CD4-positive, alpha-beta T cell treated with Interleukin-4 for 1 hour (primary cell): Measurements from ENCODE around the gene KCNG2.
"Not testable (repeated sequence)": the region's sequence is repeated elsewhere in the genome, so short reads cannot be mapped to it uniquely, and the experiment has no call there.

Experiments
- DNase-seq, 2 donors: peaks; one replicate each; pipeline ENCODE4 v3.0.0-alpha.2; 2020 to 2022

The KCNG2 gene, protein sequence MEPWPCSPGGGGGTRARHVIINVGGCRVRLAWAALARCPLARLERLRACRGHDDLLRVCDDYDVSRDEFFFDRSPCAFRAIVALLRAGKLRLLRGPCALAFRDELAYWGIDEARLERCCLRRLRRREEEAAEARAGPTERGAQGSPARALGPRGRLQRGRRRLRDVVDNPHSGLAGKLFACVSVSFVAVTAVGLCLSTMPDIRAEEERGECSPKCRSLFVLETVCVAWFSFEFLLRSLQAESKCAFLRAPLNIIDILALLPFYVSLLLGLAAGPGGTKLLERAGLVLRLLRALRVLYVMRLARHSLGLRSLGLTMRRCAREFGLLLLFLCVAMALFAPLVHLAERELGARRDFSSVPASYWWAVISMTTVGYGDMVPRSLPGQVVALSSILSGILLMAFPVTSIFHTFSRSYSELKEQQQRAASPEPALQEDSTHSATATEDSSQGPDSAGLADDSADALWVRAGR

DNA sequence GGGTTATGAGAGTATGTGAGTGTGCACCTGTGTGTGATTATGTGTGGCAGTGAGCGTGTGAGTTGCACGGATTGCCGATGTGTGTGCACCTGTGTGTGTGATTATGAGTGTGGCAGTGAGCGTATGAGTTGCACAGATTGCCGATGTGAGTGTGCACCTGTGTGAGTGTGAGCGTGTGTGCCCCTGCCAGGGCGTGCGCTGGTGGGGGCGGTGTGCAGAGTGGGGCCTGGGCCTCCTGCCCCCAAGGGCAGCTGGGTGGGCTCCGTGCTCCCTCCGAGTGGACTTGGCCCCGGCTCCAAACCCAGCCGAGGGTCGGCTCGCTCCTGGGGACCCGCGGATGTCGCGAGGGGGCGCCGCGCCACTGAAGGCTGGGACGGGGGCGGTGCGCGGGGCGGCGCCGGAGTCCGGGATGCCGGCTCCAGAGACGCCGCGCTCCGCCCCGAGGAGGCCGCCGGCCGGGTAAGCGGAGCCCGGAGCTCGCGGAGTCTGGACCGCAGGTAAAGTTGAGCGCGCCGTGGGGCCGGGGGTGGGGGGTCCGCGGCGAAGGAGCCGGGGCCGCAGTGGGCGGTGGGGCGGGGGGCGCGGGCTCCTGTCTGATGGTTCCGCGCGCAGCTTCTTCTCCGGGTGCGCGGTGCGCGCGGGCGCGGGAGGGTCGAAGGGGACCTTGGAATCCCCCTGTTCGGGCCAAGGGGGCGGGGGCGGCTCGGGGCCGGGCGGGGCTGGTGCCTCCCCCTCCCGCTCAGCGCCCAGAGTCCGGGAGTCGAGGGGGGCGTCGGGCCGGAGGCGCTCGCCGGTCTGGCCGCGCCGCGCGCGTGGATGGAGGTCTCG is at the start of gene KCNG2:
TSS of gene KCNG2 (plus strand) at position 421 of the 828 bp plus-strand sequence. CDS start 65,730 bp downstream, outside the sequence.
- DNase-seq, result no peak

DNA sequence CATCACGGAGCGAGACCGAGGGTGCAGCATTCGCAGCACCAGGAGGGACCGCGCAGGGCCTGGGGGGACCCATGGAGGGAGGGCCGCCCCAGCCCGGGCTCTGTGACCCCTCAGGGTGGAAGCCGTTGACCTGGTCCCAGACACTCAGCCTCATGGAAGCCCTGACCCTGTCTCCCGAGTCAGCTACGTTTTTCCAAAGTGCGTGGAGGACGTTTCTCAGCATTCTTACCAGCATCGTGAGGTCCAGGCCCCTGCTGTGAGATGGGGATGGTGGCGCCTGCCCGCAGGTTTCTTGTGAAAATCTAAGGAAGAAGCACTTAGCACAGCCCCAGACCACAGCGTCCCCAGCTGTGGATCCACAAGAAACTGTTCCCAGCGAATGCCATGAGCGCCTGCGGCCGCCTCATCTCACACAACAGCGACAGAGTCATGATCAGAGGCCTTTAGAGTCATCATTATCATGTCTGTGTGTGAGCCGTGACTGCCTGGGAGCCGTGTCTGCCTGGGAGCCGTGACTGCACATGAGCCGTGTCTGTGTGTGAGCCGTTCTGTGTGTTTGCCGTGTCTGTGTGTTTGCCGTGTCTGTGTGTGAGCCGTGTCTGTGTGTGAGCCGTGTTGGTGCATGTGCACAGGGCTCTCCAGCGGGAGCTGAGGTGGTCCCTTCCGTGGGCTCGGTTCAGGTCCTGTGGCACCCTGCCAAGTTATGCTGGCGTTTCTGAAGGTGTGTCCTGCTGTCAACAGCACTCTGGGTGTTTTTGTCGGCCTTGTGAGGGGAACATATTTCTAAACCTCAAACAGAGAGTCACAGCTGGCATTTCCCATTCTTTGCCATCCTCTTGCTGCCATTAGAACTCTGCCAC is 49.2 kb upstream of the KCNG2 start:
- DNase-seq, result no peak

DNA sequence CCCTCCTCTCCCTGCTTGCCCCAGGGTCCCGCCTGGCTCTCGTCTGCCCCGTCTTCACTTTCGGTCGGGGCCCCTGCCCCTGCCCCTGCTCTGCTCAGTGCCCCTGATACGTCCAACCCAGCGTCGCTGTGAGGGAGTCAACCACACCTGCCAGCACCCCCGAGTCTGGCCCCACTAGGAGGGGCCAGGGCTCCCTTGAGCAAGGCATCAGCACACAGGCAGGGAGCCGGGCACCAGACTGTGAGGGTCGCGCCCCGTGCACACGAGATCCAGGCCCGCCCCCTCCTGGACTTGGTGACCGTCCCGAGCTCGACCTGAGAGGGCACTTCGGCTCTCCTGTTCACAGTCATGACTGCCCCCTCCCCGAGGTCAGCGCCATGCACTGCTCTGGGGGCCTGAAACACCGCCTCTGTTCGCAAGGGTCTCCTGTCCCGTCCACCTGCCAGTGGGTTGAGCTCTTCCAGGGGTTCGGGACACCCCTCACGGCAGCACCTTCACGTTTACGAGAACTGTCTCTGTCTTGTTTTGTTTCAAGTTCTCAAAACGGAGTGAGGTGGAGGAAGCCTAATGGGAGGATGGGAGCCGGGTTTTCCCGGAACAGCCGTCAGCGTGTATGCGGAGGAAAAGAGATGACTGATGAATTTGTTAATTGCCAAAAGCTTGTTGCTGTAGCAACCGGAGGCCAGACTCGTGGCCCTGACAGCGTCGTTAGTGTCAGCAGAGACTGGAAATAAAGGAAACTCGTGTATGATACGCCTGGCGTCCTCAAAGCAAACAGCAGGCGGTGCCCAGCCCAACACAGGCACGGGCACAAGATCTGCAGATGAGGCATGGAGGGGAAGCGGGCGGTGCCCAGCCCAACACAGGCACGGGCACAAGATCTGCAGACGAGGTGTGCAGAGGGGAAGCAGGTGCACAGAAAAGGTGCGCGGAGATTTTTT is 48.2 kb upstream of the KCNG2 start:
- no peak for DNase-seq

DNA sequence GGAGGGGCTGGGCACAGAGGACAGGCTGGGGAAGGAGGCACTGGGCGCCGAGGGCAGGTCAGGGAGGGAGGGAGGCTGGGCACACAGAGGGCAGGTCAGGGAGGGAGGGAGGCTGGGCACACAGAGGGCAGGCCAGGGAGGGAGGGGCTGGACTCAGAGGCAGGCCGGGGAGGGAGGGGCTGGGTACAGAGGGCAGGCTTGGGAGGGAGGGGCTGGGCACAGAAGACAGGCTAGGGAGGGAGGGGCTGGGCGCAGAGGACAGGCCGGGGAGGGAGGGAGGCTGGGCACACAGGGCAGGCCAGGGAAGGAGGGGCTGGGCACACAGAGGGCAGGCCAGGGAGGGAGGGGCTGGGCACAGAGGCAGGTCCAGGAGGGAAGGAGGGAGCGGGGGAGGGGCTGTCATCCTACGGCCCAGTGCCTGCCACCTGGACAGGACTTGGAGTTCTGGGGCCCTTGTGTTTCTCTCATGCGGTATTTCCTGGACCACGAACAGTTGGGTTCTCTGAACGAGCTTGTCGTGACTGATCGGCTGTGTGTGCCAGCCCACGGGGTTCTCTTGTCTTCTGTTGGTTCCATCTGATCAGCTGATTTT is 46.7 kb upstream of the KCNG2 start:
- no peak for DNase-seq

DNA sequence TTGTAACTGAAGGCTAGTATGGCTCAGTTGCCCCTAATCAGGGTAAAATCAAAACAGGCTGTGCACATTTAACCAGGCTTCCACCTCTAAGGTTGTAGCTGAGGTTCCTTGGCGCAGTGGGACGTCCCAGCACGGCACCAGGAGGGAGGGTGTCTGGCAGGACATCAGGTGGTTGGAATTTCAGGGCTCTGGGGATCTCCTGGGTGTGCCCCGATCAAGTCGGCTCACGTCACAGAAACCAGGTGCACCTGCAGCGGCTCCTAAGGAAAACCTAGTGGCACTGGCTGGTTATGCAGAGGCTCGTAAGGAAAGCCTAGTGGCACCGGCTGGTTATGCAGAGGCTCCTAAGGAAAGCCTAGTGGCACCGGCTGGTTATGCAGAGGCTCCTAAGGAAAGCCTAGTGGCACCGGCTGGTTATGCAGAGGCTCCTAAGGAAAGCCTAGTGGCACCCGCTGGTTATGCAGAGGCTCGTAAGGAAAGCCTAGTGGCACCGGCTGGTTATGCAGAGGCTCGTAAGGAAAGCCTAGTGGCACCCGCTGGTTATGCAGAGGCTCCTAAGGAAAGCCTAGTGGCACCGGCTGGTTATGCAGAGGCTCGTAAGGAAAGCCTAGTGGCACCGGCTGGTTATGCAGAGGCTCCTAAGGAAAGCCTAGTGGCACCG is 45.7 kb upstream of the KCNG2 start:
- DNase-seq, result not testable (repeated sequence)

DNA sequence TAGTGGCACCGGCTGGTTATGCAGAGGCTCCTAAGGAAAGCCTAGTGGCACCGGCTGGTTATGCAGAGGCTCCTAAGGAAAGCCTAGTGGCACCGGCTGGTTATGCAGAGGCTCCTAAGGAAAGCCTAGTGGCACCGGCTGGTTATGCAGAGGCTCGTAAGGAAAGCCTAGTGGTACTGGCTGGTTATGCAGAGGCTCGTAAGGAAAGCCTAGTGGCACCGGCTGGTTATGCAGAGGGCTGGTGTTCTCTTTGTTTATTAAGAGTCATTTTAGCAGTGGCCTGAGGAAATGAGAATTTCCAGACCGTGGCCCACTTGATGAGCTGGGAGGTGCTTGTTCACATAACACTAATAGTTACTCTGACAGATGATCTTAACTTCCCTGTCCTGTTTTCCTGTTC is 44.8 kb upstream of the KCNG2 start:
- DNase-seq, result not testable (repeated sequence)

DNA sequence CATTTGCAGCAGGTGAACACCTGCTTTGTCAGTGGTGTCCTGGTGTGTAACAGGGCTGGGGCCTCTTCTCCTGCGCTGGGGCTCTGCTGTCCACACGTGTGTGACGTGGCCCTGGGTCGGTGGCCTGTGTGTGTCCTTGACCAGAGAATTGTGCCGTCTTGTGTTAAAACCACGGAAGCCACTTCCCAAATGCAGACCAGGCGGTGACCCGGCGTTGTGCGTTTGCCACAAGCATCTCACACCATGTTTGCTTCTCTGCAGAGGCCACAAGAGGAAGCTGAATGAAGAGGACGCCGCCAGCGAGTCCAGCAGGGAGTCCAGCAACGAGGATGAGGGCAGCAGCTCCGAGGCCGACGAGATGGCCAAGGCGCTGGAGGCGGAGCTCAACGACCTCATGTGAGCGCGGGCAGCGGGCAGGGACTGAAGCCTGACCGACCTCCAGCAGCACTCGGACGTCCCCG is 44.3 kb upstream of the KCNG2 start:
- no peak for DNase-seq

DNA sequence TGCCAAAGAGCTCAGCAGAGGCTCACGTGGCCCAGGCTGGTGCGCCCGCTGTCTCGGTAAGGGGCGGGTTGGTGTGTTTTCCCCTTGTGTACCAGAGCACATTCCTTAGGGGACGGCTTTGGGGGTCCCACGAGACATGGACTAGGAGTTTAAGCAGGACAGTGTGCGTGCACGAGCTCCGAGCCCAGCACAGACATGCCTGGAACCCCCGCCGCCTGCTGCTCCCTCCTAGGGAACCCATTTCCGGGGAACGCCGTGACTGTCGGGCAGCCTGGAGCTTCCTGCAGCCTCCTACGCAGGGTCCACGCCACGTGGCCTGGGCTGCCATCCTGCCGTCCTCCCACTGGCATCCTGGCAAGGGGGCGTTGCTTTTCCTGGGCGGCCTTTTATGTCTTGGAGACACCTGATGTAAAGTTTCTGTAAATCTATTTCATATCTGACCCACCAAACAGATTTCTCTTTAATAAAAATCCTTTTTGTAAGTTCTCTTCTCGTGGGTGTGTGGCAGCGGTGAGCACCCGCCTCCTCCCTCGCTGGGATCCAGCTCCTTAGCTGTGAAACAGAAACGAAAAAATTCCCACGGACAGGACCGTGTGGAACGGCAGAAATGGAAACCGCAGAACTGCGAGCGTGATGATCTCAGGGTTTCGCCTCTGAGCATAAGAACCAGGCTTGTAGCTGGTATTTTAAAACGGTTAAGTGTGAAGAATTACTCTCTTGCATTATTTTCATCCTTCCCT is 43.5 kb upstream of the KCNG2 start:
- DNase-seq, result no peak

DNA sequence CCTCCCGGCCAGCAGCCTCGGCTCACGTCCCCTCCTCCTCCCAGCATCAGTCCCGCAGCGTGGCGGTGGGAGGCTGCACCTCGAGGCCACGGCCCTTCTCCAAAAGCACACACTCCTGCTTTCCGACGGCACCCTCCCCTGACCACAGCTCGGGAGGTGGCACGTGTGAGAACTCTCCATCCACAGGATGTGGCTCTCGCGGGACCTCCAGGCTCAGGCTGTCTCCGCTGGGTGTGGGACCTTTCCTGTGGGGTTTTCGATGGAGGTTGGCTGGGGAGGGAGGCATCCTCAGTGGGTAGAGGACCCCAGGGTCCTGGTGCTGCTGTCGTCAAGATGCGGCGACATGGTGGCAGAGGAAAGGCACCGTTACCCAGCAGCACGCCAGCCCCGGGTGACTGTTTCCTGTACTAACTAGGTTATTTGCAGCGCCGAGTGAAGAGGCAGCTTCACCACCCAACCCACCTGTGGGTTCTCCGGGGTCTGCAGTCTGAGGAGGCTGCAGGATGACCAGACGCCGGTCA is 42.8 kb upstream of the KCNG2 start:
- no peak for DNase-seq

DNA sequence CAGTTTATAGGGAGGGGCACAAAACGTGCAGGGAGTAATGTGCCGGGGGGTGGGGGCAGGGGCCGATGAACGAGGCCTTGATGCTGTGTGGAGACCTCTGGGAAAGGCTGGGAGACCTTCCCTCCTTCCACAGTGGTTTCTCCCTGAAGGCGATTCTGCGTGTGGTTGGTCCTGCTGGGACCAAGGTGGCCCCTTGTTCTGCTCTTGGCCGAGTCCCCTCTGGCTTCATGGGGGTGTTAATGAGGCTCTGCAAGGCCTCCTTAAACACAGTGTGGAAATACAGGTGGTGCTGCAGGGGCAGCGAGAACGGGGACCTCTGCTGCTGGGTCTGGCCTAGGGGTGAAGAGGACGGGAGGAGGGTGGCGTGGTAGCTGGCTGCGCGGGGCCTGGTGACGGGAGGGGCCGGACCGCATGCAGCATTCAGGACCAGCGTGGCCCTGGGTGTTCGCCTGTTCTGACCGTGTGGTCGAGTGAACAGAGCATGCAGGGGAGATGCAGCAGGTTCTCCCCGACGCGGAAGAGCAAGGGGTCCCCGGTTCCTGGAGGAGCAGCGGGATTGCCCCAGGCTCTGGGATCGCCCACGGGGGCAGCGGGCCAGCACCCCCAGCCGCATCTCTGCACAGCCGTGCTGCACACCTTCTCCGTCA is 42.1 kb upstream of the KCNG2 start:
- no peak for DNase-seq

DNA sequence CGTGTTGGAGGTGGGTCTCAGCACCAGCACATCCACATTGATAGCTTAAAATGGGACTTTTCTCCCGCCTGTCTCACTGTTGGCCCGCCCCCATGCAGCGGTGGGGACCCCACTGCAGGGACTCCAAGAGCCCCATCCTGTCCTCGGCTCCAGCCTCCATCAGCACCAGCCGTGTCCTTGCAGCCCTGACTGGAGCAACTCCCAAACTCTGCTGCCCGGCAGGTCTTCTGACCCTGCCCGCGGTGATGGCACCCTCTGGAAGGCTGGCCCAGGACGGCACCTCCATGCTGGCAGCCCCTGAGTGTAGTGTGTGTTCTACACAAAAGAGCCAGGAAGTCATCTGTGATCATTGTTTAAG is 41.6 kb upstream of the KCNG2 start:
- DNase-seq, result no peak

DNA sequence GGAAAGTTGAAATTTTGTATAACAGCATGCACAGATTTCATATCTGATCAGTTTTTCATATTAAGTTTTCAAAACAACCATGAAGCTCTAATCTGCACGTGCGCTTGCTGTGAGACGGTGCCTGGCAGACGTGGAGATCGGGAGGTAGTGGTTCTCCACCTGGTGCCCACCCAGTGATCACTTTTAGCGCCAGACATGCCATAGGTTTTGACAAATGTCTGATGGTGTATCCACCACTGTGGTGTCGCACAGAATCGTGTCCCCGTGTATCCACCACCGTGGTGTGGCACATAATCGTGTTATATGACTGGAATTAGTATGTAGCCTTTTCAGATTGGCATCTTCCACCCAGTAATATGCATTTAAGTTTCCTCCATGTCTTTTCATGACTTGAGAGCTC is 40.9 kb upstream of the KCNG2 start:
- no peak for DNase-seq

DNA sequence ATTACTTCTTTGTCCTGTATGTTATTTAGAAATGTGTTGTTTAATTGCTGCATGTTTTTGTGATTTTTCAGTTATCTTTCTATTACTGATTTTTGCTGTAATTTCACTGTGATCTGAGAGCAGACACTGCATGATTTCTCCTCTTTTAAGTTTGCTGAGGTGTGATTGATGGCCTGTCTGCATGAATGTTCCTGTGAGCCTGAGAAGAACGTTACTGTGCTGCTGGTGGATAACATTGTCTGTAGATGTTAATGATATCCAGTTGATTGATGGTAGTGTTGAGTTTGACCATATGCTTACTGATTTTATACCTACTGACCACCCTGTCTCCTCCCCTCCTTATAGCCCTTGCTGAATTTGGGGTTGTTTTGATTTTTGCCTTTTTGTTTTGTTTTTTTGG is 37.4 kb upstream of the KCNG2 start:
- DNase-seq, result no peak

DNA sequence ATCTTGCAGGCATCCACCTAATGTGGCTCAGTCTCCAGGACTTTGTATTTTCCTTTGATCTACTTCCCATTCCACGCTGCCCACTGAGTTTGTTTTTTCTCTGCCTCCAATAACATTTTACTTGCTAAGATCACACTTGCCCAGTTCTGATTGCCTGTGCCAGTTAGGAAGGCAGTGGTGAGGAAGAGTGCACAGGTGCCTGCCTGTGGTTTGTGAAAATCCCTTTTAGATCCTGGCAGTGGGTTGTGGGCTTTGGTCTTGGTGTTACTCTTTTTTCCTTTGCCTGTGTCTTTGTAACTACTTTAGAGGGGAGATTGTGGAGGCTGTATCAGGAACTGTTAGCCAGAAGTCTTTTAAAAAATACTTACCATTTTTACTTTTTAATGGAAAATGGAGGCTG is 36.9 kb upstream of the KCNG2 start:
- DNase-seq, result no peak

DNA sequence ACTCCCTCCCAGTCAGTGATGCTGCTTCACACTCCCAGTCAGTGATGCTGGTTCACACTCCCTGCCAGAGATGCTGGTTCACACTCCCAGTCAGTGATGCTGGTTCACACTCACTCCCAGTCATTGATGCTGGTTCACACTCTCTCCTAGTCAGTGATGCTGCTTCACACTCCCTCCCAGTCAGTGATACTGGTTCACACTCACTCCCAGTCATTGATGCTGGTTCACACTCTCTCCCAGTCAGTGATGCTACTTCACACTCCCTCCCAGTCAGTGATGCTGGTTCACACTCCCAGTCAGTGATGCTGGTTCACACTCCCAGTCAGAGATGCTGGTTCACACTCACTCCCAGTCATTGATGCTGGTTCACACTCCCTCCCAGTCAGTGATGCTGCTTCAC is 34.3 kb upstream of the KCNG2 start:
- no peak for DNase-seq

DNA sequence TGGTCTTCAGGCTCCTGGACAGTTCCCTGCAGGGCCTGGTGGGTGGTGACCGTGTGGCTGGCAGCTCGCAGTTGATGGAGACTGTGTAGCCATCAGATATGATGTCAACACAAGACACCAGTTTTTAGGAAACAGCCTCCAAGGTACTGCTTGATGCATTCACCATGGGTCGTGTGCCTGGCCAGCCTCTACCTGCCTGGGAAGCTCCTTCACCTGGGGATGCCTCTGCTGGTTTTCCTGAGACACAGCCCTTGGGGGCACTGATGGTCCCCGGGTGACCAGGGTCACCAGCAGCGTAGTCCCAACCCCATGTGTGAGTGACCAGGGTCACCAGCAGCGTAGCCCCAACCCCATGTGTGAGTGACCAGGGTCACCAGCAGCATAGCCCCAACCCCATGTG is 33.6 kb upstream of the KCNG2 start:
- no peak for DNase-seq

DNA sequence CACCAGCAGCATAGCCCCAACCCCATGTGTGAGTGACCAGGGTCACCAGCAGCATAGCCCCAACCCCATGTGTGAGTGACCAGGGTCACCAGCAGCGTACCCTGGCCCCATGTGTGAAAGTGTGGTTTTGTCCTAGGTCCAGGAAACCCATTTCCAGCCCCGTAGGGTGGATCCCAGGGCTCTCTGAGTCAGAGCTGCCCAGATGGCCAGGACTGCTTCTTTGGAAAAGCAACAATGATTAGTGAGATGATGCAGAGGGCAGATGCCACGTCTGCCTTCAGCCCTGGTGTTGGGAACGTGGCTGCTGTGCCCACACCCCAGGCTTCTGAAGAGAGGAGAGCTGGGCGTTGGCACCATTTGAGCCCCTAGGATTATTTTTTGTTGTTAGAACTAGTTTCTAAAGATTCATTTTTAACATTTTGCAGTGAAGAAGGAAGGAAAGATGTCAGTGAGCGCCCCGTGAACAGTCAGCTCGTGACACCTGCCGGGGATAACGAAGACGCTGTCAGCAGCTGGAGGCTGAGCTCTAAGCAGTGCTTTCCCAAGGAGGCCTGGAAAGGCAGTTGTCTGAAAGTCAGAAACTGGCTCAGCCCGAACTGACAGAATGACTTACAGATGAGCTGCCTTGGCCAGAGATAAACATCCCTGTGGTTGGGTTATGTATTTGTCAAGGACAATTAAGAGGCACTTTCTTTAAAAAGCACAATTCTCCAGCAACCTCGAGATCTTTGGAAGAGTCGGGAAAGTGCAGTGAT is 32.1 kb upstream of the KCNG2 start:
- no peak for DNase-seq

DNA sequence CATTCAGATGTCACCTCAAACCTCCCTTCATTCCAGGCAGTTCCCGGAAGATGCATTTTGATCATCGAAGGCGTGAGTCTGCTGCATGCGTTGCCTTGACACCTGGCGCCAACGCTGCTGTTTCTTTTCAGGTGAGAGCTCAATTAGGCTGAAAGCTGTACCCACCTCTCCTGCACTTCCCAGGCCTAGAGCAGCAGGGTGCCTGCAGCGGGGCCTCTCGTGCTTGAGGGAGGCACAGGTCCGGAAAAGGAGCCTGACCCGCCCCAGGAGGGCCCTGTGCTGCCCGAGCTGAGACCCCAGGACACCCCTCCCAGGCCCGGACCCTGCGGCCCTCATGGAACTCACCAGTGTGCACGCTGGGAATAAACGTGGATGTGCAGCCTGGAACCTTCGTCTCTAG is 31.4 kb upstream of the KCNG2 start:
- DNase-seq, result no peak

DNA sequence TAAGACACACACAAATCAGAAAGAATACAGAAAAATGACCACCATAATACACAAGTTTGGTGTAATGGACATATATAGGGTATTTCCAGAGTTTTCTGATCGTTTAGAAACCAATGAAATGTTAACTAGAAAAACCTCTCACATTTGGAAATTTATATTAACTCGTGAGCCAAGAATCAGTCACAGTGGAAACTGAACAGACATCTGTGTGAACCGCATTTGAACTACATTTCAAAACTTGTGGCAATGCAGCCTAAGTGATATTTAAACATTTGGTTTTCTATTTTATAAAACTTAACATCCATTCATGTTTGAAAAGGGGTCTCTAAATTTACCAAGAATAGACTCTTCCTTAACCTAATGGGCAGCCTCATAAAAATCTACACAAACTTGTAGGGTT is 29.0 kb upstream of the KCNG2 start:
- DNase-seq, result no peak
